Measurements from ENCODE around the gene CNOT3. TPM values are rescaled to one million over a fixed set of nuclear protein-coding genes. Genes with fewer than 3 reads are reported as not detected.

The CNOT3 gene
- total and polyA plus RNA-seq, 2 experiments from 2014 or later = 39.7 to 47.0 TPM

GRCh38 chr19:54125713-54126112 is 11.8 kb upstream of the CNOT3 start:
- no peak overlapping the region for H3K27ac Mint-ChIP-seq
- 0 out of 2 replicates have a peak, but pooled peaks cover 2% of the 10 kb centered on the region for H3F3A ChIP-seq (replicated peaks; ENCODE audit: low read depth)

GRCh38 chr19:54127688-54128440 is 9.7 kb upstream of the CNOT3 start:
- DNase-seq (ENCODE audit: low spot score) = no peak
- Mint-ChIP-seq H3K36me3 (ENCODE audit: low read depth) (peaks cover 57% of the 10 kb centered on the region), H3K4me1 (no peaks in the 10 kb centered on the region), H3K27ac (no peak overlapping the region), H3K4me3 (no peak overlapping the region), H3K27me3 (ENCODE audit: insufficient read depth, low read depth, poor library complexity) (peaks cover 12% of the 10 kb centered on the region), H3K9me3 (no peaks in the 10 kb centered on the region)
- H3K4me1 ChIP-seq (ENCODE audit: insufficient read depth) = no peaks in the 10 kb centered on the region
- H3K27me3 ChIP-seq (ENCODE audit: insufficient read depth) = no peaks in the 10 kb centered on the region
- no peak overlapping the region for H2AFZ ChIP-seq
- no peaks in the 10 kb centered on the region for H3K79me2 ChIP-seq (replicated peaks; ENCODE audit: insufficient read depth)
- H3K4me3 ChIP-seq = no peak overlapping the region
- H3K4me2 ChIP-seq = no peak overlapping the region
- peaks cover 7% of the 10 kb centered on the region; the same call in 1 of the 2 replicates for H3K36me3 ChIP-seq (ENCODE audit: insufficient read depth)
- H3K27ac ChIP-seq (ENCODE audit: low read depth) = no peak overlapping the region
- 0 out of 2 replicates have a peak, but pooled peaks cover 2% of the 10 kb centered on the region for H3F3A ChIP-seq (replicated peaks; ENCODE audit: low read depth)
- no peaks in the 10 kb centered on the region; the same call in 1 of the 2 replicates for H4K20me1 ChIP-seq (replicated peaks; ENCODE audit: insufficient read depth)
- ATAC-seq = no peak
- no peaks in the 10 kb centered on the region for H3K9me2 ChIP-seq (ENCODE audit: insufficient read depth)
- TF ChIP-seq ZNF462 (CRISPR knock-in tag; IDR thresholded peaks at IDR 0.05) (no peak), ZNF114 (CRISPR knock-in tag; IDR thresholded peaks at IDR 0.05) (no peak), JUNB (IDR thresholded peaks at IDR 0.05; ENCODE audit: unreplicated experiment) (no peak), EZH2phosphoT487 (IDR thresholded peaks at IDR 0.05; ENCODE audit: unreplicated experiment) (no peak), REST (IDR thresholded peaks at IDR 0.05; ENCODE audit: unreplicated experiment) (no peak), NANOG (IDR thresholded peaks at IDR 0.05; ENCODE audit: borderline replicate concordance) (no peak)

More at GRCh38 chr19:54125713-54126112, 11.8 kb upstream of the CNOT3 start:
- Histone ChIP-seq H4K20me1 (replicated peaks; ENCODE audit: insufficient read depth) (no peaks in the 10 kb centered on the region; the same call in 1 of the 2 replicates), H3K9me2 (ENCODE audit: insufficient read depth) (no peaks in the 10 kb centered on the region), H3K4me1 (ENCODE audit: insufficient read depth) (no peaks in the 10 kb centered on the region), H3K4me2 (no peak overlapping the region), H3K27ac (ENCODE audit: low read depth) (no peak overlapping the region), H3K27me3 (ENCODE audit: insufficient read depth) (no peaks in the 10 kb centered on the region), H3K36me3 (ENCODE audit: insufficient read depth) (peaks cover 7% of the 10 kb centered on the region; the same call in 1 of the 2 replicates), H3K4me3 (no peak overlapping the region), H3K79me2 (replicated peaks; ENCODE audit: insufficient read depth) (no peaks in the 10 kb centered on the region), H2AFZ (no peak overlapping the region)
- H3K27me3 Mint-ChIP-seq (ENCODE audit: insufficient read depth, low read depth, poor library complexity) = peaks cover 15% of the 10 kb centered on the region
- H3K9me3 Mint-ChIP-seq = no peaks in the 10 kb centered on the region
- no peak overlapping the region for H3K4me3 Mint-ChIP-seq
- no peak for ATAC-seq
- peaks cover 62% of the 10 kb centered on the region for H3K36me3 Mint-ChIP-seq (ENCODE audit: low read depth)
- no peak for DNase-seq (ENCODE audit: low spot score)
- no peaks in the 10 kb centered on the region for H3K4me1 Mint-ChIP-seq
- TF ChIP-seq EZH2 (IDR thresholded peaks at IDR 0.05; ENCODE audit: low read depth, unreplicated experiment) = no peak
- no peak for TF ChIP-seq ZNF114 (CRISPR knock-in tag; IDR thresholded peaks at IDR 0.05)
- TF ChIP-seq ETS1 (IDR thresholded peaks at IDR 0.05) = no peak
- TF ChIP-seq POLR2AphosphoS5 (IDR thresholded peaks at IDR 0.05; ENCODE audit: low read depth) = no peak
